Measurements from ENCODE around the gene TNFAIP8L2.

Gene TNFAIP8L2

DNA sequence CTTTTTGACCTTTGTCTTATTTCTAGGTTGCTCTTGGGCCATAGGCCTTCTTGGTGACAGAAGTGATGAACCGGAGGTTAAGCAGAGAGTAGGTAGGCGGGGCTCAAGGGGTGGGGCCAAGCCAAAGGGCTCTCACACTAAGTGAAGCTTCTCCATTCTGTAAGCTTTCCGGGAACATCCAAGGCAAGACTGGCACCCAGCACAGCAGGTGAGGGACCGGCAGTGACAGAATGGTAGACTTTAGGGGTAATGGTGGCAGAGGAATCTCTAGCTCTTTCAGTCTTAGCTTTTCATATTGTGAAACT, at the start of gene TNFAIP8L2:
Gene TNFAIP8L2 (plus strand): TSS at position 135 of the 305 bp plus-strand sequence. CDS start 2,049 bp downstream, outside the sequence.
- peak; percentile 57 for DNase-seq (ENCODE audit: low read depth)

- no peak for DNase-seq (ENCODE audit: low read depth)
Measured at GRCh38 chr1:151106894-151107293, 49.6 kb upstream of the TNFAIP8L2 start.

DNA sequence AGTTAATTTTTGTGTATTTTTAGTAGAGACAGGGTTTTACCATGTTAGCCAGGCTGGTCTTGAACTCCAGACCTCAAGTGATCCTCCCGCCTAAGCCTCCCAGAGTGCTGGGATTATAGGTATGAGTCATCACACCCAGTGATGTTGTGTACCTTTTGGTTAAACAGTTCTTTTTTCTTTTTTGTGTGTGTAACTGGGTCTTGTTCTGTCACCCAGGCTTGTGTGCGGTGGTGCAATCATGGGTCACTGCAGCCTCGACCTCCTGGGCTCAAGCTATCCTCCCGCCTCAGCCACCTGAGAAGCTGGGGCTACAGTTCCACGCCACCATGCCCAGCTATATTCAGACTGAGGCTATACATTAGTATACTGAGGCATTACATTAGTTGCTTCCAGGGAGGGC, 48.1 kb upstream of the TNFAIP8L2 start:
- no peak for DNase-seq (ENCODE audit: low read depth)

GRCh38 chr1:151113877-151114276, 42.6 kb upstream of the TNFAIP8L2 start:
- no peak for DNase-seq (ENCODE audit: low read depth)

- no peak for DNase-seq (ENCODE audit: low read depth)
Measured at GRCh38 chr1:151124763-151125403, 31.6 kb upstream of the TNFAIP8L2 start.

DNA sequence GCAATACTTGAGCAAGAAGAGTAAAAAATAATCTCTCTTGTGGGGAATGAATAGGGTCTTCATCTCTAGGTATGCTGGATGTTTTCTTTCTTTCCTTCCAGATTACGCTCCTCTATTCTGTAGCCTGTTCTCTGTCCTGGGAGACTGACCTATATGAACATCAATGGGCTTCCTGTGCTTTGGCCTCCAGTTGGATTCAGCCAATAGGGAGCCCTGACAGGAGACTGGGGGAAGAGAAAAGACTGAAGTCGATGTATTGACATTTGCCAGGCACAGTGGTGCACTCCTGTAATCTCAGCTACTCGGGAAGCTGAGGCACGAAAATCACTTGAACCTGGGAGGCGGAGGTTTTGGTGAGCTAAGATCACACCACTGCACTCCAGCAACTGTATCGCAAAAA, 27.6 kb upstream of the TNFAIP8L2 start:
- no peak for DNase-seq (ENCODE audit: low read depth)

GRCh38 chr1:151130987-151131586, 25.4 kb upstream of the TNFAIP8L2 start:
- peak; percentile 53 for DNase-seq (ENCODE audit: low read depth)

DNA sequence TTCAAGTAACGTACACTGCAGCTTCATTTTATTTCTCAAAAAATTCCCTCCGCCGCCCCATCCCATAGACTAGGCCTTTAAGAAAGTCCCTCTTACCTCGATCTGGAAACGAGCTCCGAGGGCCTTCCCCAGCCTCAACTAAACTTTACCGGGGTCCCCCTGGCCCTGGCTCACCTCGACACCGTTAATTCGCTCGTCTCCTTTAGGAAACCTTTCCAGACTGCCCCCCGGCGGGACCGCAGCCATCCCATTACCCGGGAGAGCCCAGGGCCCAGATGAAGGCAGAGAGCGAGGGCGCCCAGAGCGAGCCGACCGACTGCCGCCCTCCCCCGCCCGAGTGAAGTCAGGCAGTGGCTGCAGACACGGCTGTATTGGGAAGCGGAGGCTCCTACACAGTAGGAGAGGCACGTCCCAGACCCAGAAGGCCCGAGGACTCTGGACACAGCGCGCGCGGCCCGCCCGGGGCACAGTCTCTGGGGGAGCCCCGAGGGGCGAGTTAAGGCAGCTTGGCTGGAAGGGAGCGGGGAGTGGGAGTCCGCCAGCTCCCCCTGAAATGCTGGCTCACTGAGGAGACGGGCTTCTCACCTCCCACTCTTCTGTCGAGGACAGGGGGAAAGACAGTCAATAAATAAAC, 24.6 kb upstream of the TNFAIP8L2 start:
- no peak for DNase-seq (ENCODE audit: low read depth)

DNA sequence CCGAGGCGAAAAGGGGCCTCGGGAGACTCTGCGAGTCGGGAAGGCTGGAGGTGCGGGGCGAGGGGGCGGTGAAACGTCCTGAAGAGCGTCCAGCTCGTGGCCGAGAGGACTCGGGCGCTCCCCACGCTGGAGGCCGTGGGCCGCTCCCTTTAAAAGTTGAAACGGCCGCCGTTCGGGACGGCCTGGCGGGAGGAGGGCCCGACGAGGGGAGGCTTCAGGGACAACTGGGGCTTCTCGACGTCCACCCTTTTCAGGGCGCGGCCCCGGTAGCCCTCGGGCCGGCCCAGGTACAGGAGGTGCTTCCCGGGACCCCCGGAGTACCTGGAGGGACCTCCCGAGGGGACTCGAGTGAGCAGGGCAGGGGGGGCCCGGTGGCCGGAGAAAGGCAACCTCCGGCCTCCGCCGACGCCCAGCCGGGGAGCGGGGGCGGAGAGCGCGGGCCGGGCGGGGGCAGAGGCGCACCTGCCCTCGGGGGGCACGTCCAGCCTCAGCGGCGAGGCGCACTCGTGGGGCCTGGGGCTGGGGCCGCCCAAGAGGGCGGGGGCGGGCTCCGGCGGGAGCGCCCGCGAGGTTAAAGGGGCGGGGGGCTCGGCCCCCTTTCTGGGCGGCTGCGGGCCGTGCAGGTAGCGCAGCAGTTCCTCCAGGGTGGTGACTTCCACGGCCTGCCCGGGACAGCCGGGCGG, 24.0 kb upstream of the TNFAIP8L2 start:
- DNase-seq (ENCODE audit: low read depth), result no peak

DNA sequence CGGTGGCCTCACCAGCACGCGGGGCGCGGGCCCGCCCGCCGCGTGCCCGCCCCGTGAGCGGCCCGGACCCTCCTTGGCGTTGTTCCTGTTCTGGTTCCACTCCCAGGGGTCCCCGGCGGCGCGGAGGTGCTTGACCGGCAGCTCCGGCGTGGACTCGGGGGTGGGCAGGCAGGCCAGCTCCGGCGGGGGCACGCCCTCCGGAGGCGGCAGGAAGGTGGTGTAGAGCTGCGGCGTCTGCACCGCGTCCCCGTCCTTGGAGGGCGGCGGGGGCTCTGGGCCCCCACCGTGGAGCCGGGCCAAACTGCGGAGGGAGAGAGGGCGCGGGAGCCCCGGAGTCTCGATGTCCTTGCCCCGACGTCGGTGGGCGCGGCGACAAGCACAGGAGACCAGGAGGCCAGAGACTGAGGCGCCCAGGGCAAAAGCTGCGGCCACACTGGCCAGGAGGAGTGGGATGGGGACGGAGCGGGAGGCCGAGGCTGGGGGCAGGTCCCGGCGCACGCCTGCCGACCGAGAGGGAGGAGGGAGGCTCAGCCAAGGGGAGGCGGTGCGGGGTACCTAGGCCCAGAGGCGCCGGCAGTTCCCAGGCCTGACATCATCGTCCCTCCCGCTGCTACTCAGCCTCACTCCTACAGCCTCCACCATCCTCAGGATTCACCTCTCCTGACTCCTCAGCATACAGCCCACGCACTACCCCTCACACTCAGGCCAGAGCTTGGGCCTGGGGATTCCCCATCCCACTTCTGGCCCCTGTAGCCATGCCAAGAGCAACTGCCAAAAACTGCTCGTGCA, 23.2 kb upstream of the TNFAIP8L2 start:
- DNase-seq (ENCODE audit: low read depth), result no peak

- no peak for DNase-seq (ENCODE audit: low read depth)
Measured at GRCh38 chr1:151134396-151134795, 22.1 kb upstream of the TNFAIP8L2 start.

- no peak for DNase-seq (ENCODE audit: low read depth)
Measured at GRCh38 chr1:151134991-151135390, 21.5 kb upstream of the TNFAIP8L2 start.

- DNase-seq (ENCODE audit: low read depth), result no peak
Measured at GRCh38 chr1:151135433-151136385, 20.7 kb upstream of the TNFAIP8L2 start.

- no peak for DNase-seq (ENCODE audit: low read depth)
Measured at GRCh38 chr1:151137789-151138188, 18.7 kb upstream of the TNFAIP8L2 start.

DNA sequence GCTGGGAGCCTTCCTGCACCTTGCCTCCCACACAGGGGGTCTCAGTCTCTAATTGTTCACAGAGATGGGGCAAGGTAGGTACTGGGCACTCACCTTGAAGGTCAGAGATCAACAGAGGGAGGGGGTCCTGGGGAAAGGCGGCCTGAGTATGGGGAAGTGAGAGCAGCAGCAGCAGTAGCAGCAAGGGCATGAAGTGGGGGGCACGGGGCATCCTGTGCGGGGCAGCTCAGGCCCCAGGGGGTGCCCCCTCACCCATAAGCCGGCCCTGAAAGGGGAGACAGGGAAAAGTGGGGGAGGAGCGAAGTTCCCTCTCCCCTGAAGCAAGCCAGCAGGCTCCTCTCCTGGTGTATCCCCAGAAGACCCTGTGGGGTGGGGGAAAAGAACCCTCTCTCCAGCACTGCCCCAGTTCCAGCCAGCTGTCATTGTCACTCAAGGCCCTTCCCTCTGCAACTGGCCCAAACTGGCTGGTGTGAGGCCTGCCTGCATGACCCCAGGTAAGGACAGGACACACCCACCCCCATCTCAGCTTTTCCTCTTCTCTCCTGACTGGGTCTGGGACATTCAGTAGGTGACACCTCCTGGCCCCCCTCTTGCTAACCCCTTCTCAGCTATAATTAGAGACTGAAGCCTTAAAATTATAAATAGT, 13.9 kb upstream of the TNFAIP8L2 start:
- no peak for DNase-seq (ENCODE audit: low read depth)

DNA sequence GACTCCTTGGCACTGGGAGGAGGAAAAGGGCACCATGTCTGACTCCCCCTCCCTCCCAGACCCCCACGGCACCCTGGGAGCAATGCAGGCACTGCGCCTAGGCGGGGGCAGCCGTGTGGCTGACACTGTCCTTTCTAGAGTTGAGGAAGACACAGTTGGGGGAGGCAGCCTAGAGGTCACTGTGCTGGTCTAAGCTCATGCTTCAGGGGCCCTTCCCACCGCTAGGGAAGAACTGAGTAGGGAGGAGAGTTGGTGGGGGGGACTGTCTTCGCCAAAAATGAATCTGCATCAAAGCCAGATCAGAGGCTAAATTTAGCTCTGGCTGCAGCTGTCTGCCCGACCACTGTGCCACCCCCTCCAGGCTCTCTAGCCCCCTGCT, 13.4 kb upstream of the TNFAIP8L2 start:
- DNase-seq (ENCODE audit: low read depth), result no peak

DNA sequence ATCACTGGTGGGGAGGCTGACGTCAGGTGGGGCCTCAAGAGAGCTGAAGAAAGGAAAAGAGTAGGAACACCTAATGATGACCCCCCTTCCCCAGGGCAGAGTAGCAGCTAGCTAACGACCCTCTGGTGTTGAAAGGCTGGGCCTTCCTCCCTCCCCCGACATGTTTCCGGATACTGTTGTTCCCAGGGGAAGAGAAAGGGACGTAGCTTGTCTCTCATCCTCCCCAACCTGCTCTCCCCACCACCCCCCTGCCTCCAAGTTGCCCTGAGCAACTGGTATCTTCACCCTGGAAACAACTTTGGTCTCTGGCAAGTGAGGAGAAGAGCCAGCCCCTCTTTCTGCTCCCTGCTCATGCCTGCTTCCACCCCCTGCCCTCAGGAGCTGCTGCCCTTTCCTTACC, 12.5 kb upstream of the TNFAIP8L2 start:
- no peak for DNase-seq (ENCODE audit: low read depth)

GRCh38 chr1:151144474-151145303, 11.8 kb upstream of the TNFAIP8L2 start:
- no peak for DNase-seq (ENCODE audit: low read depth)

- no peak for DNase-seq (ENCODE audit: low read depth)
Measured at GRCh38 chr1:151145304-151146071, 11.0 kb upstream of the TNFAIP8L2 start.
